Right lobe of liver (tissue), 4 donors: ENCODE results near the gene PDE9A.

Source experiments
- POLR2A ChIP-seq: fragments of 450-650 bp; IDR thresholded peaks from one replicate; pipeline ENCODE4 v1.6.1; 2017; ENCODE audit warnings: antibody characterized with exemption, mild to moderate bottlenecking
- TF ChIP-seq, protein P1 (sequence below), 4 donors: fragments of 200-600 bp in 3 of 4; fragments of 450-650 bp in 1 of 4; IDR thresholded peaks; one replicate each; pipeline versions ENCODE4 v1.5.1 to v1.8.0; 2016 to 2022; ENCODE audit warnings: antibody characterized with exemption in 4 of 4, mild to moderate bottlenecking in 2 of 4
- donor health status: DM: no; HTN: no; CAD: no.
- donor health status: DM: no; HTN: no; CAD: no.
- donor health status: DM: no; HTN: yes; CAD: no.

DNA sequence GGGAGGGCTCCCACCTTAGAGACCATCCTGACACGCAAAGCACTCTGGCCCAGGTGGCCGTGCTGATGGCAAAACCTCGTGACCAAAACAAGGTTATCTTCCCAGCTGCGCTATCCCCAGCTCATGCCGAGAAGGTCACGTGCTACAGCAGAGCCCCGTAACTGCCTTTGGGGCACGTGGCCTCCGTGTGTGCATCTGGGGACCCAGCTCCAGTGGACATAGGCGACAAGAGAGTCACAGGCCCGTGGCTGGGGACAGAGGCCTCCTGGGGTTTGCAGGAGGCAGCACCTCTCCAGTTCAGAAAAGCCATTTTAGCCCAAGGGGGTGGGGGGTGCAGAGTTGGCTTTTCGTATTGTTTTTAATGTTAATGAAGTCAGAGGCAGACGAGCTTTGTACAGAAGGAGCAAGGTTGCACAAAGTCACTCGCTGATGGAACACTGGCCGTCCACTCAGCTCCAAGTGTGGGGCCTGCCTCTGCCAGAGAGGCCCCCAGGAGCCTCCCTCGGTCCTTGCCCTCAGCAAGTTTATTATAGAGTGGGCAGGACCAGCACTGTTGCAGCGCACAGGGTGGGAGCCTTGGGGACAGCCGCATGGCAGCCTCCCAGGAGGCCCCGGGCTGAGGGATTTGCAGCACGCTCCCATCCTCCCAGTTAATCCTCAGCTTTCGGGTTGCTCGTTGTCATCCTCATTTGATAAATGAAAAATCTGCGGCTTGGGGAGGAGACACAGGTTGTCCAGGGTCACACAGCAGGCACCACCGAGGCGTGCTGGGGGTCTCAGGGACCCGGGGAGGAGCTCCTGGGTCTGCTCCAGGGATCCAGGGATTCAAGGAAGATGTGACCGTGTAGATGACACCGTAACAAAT lies 8.0 kb upstream of the PDE9A start:
- TF ChIP-seq, protein P1, sequence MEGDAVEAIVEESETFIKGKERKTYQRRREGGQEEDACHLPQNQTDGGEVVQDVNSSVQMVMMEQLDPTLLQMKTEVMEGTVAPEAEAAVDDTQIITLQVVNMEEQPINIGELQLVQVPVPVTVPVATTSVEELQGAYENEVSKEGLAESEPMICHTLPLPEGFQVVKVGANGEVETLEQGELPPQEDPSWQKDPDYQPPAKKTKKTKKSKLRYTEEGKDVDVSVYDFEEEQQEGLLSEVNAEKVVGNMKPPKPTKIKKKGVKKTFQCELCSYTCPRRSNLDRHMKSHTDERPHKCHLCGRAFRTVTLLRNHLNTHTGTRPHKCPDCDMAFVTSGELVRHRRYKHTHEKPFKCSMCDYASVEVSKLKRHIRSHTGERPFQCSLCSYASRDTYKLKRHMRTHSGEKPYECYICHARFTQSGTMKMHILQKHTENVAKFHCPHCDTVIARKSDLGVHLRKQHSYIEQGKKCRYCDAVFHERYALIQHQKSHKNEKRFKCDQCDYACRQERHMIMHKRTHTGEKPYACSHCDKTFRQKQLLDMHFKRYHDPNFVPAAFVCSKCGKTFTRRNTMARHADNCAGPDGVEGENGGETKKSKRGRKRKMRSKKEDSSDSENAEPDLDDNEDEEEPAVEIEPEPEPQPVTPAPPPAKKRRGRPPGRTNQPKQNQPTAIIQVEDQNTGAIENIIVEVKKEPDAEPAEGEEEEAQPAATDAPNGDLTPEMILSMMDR (IDR thresholded peaks at IDR 0.05): no peak
- no peak for TF ChIP-seq POLR2A
